ENCODE measurements around the gene DPYD. TPM values are rescaled to one million over a fixed set of nuclear protein-coding genes. Genes with fewer than 3 reads are reported as not detected.

The DPYD gene
- total RNA-seq, 4 donors from 2014 or later, result 35.7 to 65.4 (median 43.7) TPM

DNA sequence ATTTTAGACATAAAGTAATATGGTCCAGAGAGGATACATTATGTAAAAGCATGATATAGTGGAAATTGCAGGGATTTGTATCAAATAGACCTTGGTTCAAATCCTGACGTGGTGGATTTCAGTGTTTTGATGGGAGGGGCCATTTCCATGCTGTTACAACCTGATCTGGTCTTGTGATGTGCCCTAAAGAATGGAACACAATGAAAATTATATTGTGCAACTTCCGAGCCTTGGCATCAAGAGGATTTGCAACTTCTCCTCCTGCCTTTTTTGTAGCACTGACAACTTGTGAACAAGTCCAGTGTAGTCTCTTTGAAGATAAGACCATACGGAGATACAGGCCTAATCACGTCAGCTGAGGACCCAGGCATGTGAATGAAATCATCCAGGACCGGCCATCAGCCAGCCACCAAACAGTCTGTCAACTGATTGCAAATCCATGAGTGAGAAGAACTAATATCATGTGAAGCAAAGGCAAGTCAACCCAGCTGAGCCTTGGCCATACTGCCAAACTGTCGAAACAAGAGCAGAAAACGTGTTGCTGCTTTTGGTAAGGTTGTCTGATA lies 412.1 kb downstream of the DPYD start:
- TF ChIP-seq POLR2A (IDR thresholded peaks at IDR 0.05) (no peak), EP300 (IDR thresholded peaks at IDR 0.05) (no peak)
- TF ChIP-seq, protein P1, sequence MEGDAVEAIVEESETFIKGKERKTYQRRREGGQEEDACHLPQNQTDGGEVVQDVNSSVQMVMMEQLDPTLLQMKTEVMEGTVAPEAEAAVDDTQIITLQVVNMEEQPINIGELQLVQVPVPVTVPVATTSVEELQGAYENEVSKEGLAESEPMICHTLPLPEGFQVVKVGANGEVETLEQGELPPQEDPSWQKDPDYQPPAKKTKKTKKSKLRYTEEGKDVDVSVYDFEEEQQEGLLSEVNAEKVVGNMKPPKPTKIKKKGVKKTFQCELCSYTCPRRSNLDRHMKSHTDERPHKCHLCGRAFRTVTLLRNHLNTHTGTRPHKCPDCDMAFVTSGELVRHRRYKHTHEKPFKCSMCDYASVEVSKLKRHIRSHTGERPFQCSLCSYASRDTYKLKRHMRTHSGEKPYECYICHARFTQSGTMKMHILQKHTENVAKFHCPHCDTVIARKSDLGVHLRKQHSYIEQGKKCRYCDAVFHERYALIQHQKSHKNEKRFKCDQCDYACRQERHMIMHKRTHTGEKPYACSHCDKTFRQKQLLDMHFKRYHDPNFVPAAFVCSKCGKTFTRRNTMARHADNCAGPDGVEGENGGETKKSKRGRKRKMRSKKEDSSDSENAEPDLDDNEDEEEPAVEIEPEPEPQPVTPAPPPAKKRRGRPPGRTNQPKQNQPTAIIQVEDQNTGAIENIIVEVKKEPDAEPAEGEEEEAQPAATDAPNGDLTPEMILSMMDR (IDR thresholded peaks at IDR 0.05), result no peak
- WGBS, 2 donors, result 96% methylated on average over 7 of the region's 7 CpGs

DNA sequence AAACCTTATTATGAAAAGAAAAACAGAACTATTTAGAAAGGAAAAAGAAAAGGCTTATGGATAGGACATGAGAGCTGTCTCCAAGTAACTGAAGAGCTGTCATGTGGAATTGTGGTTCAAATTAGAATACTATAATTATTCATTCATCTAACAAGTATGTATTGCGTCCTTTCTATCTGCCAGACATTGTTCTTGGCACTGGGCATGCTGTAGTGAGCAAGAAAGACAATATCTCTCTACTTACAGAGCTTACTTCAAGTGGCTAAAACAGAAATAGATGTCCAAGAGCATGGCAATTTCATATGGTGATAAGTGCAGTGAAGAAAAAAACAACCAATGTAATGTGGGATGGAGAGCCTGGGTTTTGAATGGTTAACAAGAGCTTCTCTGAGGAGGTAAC lies 413.0 kb downstream of the DPYD start:
- H3K27ac ChIP-seq, result no peak overlapping the region
- H3K4me1 ChIP-seq, result peaks cover 0 to 3% (median 0%) of the 10 kb centered on the region in 4 donors
- DNase-seq (ENCODE audit: low spot score in 2 of 2), result no peak
- no peak overlapping the region for H3K4me3 ChIP-seq
- H3K9me3 ChIP-seq, result peaks cover 0 to 11% (median 0%) of the 10 kb centered on the region in 4 donors
- H3K27me3 ChIP-seq, result no peaks in the 10 kb centered on the region
- TF ChIP-seq POLR2A (IDR thresholded peaks at IDR 0.05) (no peak), EP300 (IDR thresholded peaks at IDR 0.05) (no peak)
- TF ChIP-seq, protein P1 (IDR thresholded peaks at IDR 0.05), result no peak
- 66% methylated on average over 1 of the region's 1 CpG for WGBS, 2 donors
- peaks cover 0 to 11% (median 0%) of the 10 kb centered on the region in 3 donors for H3K36me3 ChIP-seq

More for the DNA sequence above, 412.1 kb downstream of the DPYD start:
- Histone ChIP-seq H3K4me3 (no peak overlapping the region), H3K9me3 (peaks cover 0 to 11% (median 0%) of the 10 kb centered on the region in 4 donors), H3K36me3 (peaks cover 0 to 11% (median 0%) of the 10 kb centered on the region in 3 donors), H3K4me1 (peaks cover 0 to 3% (median 0%) of the 10 kb centered on the region in 4 donors), H3K27me3 (no peaks in the 10 kb centered on the region), H3K27ac (no peak overlapping the region)
- DNase-seq (ENCODE audit: low spot score in 2 of 2), result no peak

DNA sequence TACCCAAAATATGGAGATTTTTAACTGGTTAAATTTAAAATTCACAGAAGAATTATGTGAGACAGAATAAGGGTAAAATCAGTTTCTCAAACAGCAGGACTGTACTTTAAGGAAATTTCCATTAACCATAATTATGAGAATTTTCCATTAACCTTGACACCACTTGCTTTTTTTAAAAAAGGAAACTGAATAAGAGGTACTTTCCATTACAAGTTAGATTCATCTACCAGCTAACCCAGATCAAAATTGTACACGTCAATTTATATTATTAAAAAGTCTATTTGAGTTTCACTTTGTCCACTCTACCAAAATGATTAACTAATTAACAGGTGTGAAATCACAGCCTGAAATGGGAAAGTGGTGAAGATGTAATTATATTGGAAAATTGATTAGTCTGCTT lies 414.5 kb downstream of the DPYD start:
- H3K27me3 ChIP-seq, result no peaks in the 10 kb centered on the region
- H3K9me3 ChIP-seq, result peaks cover 0 to 10% (median 0%) of the 10 kb centered on the region in 4 donors
- peaks cover 0 to 11% (median 0%) of the 10 kb centered on the region in 3 donors for H3K36me3 ChIP-seq
- 74 to 86% methylated on average over 1 of the region's 1 CpG for WGBS, 2 donors
- no peak overlapping the region for H3K27ac ChIP-seq
- TF ChIP-seq EP300 (IDR thresholded peaks at IDR 0.05), result no peak
- no peak for TF ChIP-seq POLR2A (IDR thresholded peaks at IDR 0.05)
- TF ChIP-seq, protein P1 (IDR thresholded peaks at IDR 0.05), result no peak
- H3K4me1 ChIP-seq, result peaks cover 0 to 3% (median 0%) of the 10 kb centered on the region in 4 donors
- H3K4me3 ChIP-seq, result no peak overlapping the region
- no peak for DNase-seq (ENCODE audit: low spot score in 2 of 2)

DNA sequence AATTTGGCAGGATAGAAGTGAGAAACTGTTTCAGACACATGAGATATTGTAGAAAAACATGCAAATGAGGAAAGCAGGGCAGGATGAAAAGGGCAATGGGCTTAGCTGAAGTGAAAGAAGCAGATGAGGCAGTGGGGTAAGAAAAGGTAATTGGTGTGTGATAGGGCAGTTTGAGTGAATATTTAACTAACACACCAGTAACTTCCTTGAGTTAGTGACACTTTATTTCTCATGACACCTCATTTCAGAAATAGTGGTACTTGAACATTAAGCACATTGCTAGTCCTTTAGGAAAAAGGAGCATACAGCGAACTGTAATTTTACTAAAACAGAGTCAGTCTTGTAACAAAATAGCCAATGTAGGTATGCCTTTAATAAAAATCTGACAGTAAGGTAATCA lies 415.0 kb downstream of the DPYD start:
- H3K27me3 ChIP-seq, result no peaks in the 10 kb centered on the region
- WGBS, 2 donors, result 98 to 100% methylated on average over 1 of the region's 1 CpG
- no peak overlapping the region for H3K4me3 ChIP-seq
- peaks cover 0 to 10% (median 0%) of the 10 kb centered on the region in 3 donors for H3K36me3 ChIP-seq
- peaks cover 0 to 6% (median 0%) of the 10 kb centered on the region in 4 donors for H3K4me1 ChIP-seq
- no peak for DNase-seq (ENCODE audit: low spot score in 2 of 2)
- peaks cover 0 to 5% (median 0%) of the 10 kb centered on the region in 4 donors for H3K9me3 ChIP-seq
- no peak for TF ChIP-seq POLR2A (IDR thresholded peaks at IDR 0.05)
- TF ChIP-seq, protein P1 (IDR thresholded peaks at IDR 0.05), result no peak
- no peak overlapping the region for H3K27ac ChIP-seq

DNA sequence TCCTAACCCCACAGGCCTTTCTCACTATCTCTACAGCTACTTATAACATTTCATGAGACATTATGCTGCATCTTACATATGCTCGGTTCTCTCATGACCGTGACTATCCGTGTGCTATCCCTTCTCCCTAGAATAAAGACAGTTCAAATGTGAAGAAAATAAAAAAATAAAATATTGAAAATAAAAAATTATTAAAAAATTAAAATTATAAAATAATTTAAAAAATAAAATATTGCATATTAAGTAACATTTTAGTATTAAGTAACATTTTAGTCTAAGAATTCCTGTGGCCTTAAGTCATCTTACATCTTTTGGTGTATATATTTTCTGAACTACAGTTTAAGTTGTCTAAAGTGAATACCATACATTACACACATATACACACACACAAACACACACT lies 415.5 kb downstream of the DPYD start:
- no peaks in the 10 kb centered on the region for H3K27me3 ChIP-seq
- no peak for DNase-seq (ENCODE audit: low spot score in 2 of 2)
- H3K4me3 ChIP-seq, result no peak overlapping the region
- H3K36me3 ChIP-seq, result peaks cover 0 to 5% (median 0%) of the 10 kb centered on the region in 3 donors
- TF ChIP-seq EP300 (IDR thresholded peaks at IDR 0.05) (no peak), POLR2A (IDR thresholded peaks at IDR 0.05) (no peak)
- TF ChIP-seq, protein P1 (IDR thresholded peaks at IDR 0.05), result no peak
- H3K27ac ChIP-seq, result no peak overlapping the region
- no peaks in the 10 kb centered on the region for H3K9me3 ChIP-seq
- peaks cover 0 to 7% (median 0%) of the 10 kb centered on the region in 4 donors for H3K4me1 ChIP-seq
- 98% methylated on average over 3 of the region's 3 CpGs for WGBS, 2 donors

All from tibial nerve (tissue), 4 donors.